Left kidney (tissue), 2 donors: ENCODE results near the gene AKNAD1. TPM values are rescaled to one million over a fixed set of nuclear protein-coding genes. Genes with fewer than 3 reads are reported as not detected.

Experiments
- DNase-seq: peaks from one replicate; pipeline ENCODE4 v3.0.0-alpha.2; 2013
- polyA plus RNA-seq: library from polyadenylated mRNA; unstranded; fragments of 120-200 nt; gene quantifications from one replicate; pipeline ENCODE4 v1.2.1, GENCODE V29; 2013; ENCODE audit not compliant: insufficient read length

The AKNAD1 gene
- polyA plus RNA-seq, 1 donor = not detected

- no peak for DNase-seq
These were observed 75.8 kb downstream of the AKNAD1 start for GRCh38 chr1:108780937-108781574.

GRCh38 chr1:108779455-108779854 is 77.4 kb downstream of the AKNAD1 start:
- no peak for DNase-seq

- DNase-seq = no peak
These were observed 79.1 kb downstream of the AKNAD1 start for GRCh38 chr1:108777839-108778238.

- DNase-seq = no peak
These were observed 89.2 kb downstream of the AKNAD1 start for GRCh38 chr1:108767708-108768107.

- DNase-seq = no peak
These were observed 89.8 kb downstream of the AKNAD1 start for GRCh38 chr1:108767115-108767514.

Other genes starting within 250 kb of the AKNAD1 start
- gene HENMT1, start 196.0 kb downstream of the AKNAD1 start, polyA plus RNA-seq = 14.1 TPM
- gene PRPF38B, start 164.8 kb downstream of the AKNAD1 start, polyA plus RNA-seq = 104 TPM
- gene FNDC7, start 144.2 kb downstream of the AKNAD1 start, polyA plus RNA-seq = 0.03 TPM
- 85.0 TPM for gene STXBP3, start 110.4 kb downstream of the AKNAD1 start, polyA plus RNA-seq
- 25.6 TPM for gene GPSM2, start 19.9 kb upstream of the AKNAD1 start, polyA plus RNA-seq
- 42.6 TPM for gene CLCC1, start 106.4 kb upstream of the AKNAD1 start, polyA plus RNA-seq
- gene WDR47, start 185.0 kb upstream of the AKNAD1 start, polyA plus RNA-seq = 14.6 TPM
- 49.5 TPM for gene TAF13, start 218.9 kb upstream of the AKNAD1 start, polyA plus RNA-seq
- 40.9 TPM for gene TMEM167B, start 233.7 kb upstream of the AKNAD1 start, polyA plus RNA-seq